Measurements from ENCODE around the gene SLC12A4. TPM values are rescaled to one million over a fixed set of nuclear protein-coding genes. Genes with fewer than 3 reads are reported as not detected.
"Not testable (repeated sequence)": the region's sequence is repeated elsewhere in the genome, so short reads cannot be mapped to it uniquely, and the experiment has no call there.

The SLC12A4 gene
- total RNA-seq, 2 donors from 2014 or later = 19.5 to 24.3 TPM

- Mint-ChIP-seq H3K4me3 (no peak overlapping the region), H3K27me3 (no peaks in the 10 kb centered on the region), H3K4me1 (peaks cover 28% of the 10 kb centered on the region), H3K27ac (peak overlapping the region; percentile 41), H3K36me3 (ENCODE audit: low read depth) (peaks cover 2% of the 10 kb centered on the region)
- ATAC-seq (no peak), DNase-seq (no peak)
- H3K9me3 ChIP-seq (ENCODE audit: control insufficient read depth, low read length, poor library complexity, severe bottlenecking) = no peaks in the 10 kb centered on the region
Measured at GRCh38 chr16:67915831-67916723, 52.4 kb downstream of the SLC12A4 start.

- H3K4me1 Mint-ChIP-seq = peaks cover 27% of the 10 kb centered on the region
- H3K4me3 Mint-ChIP-seq; H3K27ac Mint-ChIP-seq; H3K36me3 Mint-ChIP-seq (ENCODE audit: low read depth); H3K27me3 Mint-ChIP-seq; DNase-seq; ATAC-seq; H3K9me3 ChIP-seq (ENCODE audit: control insufficient read depth, low read length, poor library complexity, severe bottlenecking): not testable (repeated sequence)
Measured at GRCh38 chr16:67915496-67915769, 53.0 kb downstream of the SLC12A4 start.

- peaks cover 2% of the 10 kb centered on the region for H3K36me3 Mint-ChIP-seq (ENCODE audit: low read depth)
- H3K4me3 Mint-ChIP-seq = no peak overlapping the region
- no peaks in the 10 kb centered on the region for H3K9me3 ChIP-seq (ENCODE audit: control insufficient read depth, low read length, poor library complexity, severe bottlenecking)
- ATAC-seq (no peak), DNase-seq (no peak)
- peaks cover 29% of the 10 kb centered on the region for H3K4me1 Mint-ChIP-seq
- H3K27ac Mint-ChIP-seq = no peak overlapping the region
- H3K27me3 Mint-ChIP-seq = no peaks in the 10 kb centered on the region
Measured at GRCh38 chr16:67914758-67915495, 53.5 kb downstream of the SLC12A4 start.

- Mint-ChIP-seq H3K4me1 (peaks cover 18% of the 10 kb centered on the region), H3K36me3 (ENCODE audit: low read depth) (peaks cover 2% of the 10 kb centered on the region), H3K27me3 (no peaks in the 10 kb centered on the region), H3K27ac (peak overlapping the region; percentile 14), H3K4me3 (no peak overlapping the region)
- no peaks in the 10 kb centered on the region for H3K9me3 ChIP-seq (ENCODE audit: control insufficient read depth, low read length, poor library complexity, severe bottlenecking)
- no peak for DNase-seq
- peak; percentile 45 for ATAC-seq
Measured at GRCh38 chr16:67910158-67910557, 58.3 kb downstream of the SLC12A4 start.

- no peak for ATAC-seq
- no peaks in the 10 kb centered on the region for H3K9me3 ChIP-seq (ENCODE audit: control insufficient read depth, low read length, poor library complexity, severe bottlenecking)
- Mint-ChIP-seq H3K4me3 (no peak overlapping the region), H3K36me3 (ENCODE audit: low read depth) (peaks cover 3% of the 10 kb centered on the region), H3K27ac (no peak overlapping the region), H3K4me1 (peaks cover 16% of the 10 kb centered on the region), H3K27me3 (no peaks in the 10 kb centered on the region)
- no peak for DNase-seq
Measured at GRCh38 chr16:67909056-67909742, 59.2 kb downstream of the SLC12A4 start.

GRCh38 chr16:67907397-67908180 is 60.8 kb downstream of the SLC12A4 start:
- no peak for ATAC-seq
- Mint-ChIP-seq H3K27me3 (no peaks in the 10 kb centered on the region), H3K27ac (peak overlapping the region; percentile 74), H3K4me3 (no peak overlapping the region), H3K4me1 (peaks cover 18% of the 10 kb centered on the region), H3K36me3 (ENCODE audit: low read depth) (peaks cover 3% of the 10 kb centered on the region)
- no peaks in the 10 kb centered on the region for H3K9me3 ChIP-seq (ENCODE audit: control insufficient read depth, low read length, poor library complexity, severe bottlenecking)
- DNase-seq = no peak

- H3K4me3 Mint-ChIP-seq = no peak overlapping the region
- peaks cover 18% of the 10 kb centered on the region for H3K4me1 Mint-ChIP-seq
- H3K36me3 Mint-ChIP-seq (ENCODE audit: low read depth) = peaks cover 3% of the 10 kb centered on the region
- ATAC-seq = no peak
- no peak for DNase-seq
- no peaks in the 10 kb centered on the region for H3K9me3 ChIP-seq (ENCODE audit: control insufficient read depth, low read length, poor library complexity, severe bottlenecking)
- H3K27me3 Mint-ChIP-seq = no peaks in the 10 kb centered on the region
- no peak overlapping the region for H3K27ac Mint-ChIP-seq
Measured at GRCh38 chr16:67902831-67903230, 65.6 kb downstream of the SLC12A4 start.

- Mint-ChIP-seq H3K27ac (no peak overlapping the region), H3K27me3 (no peaks in the 10 kb centered on the region), H3K36me3 (ENCODE audit: low read depth) (peaks cover 3% of the 10 kb centered on the region), H3K4me3 (no peak overlapping the region), H3K4me1 (peaks cover 23% of the 10 kb centered on the region)
- ATAC-seq (no peak), DNase-seq (no peak)
- H3K9me3 ChIP-seq (ENCODE audit: control insufficient read depth, low read length, poor library complexity, severe bottlenecking) = no peaks in the 10 kb centered on the region
Measured at GRCh38 chr16:67901734-67902133, 66.7 kb downstream of the SLC12A4 start.

GRCh38 chr16:67897231-67897630 is 71.2 kb downstream of the SLC12A4 start:
- Mint-ChIP-seq H3K36me3 (ENCODE audit: low read depth) (peaks cover 2% of the 10 kb centered on the region), H3K4me1 (peaks cover 30% of the 10 kb centered on the region), H3K27me3 (no peaks in the 10 kb centered on the region), H3K27ac (no peak overlapping the region), H3K4me3 (no peak overlapping the region)
- DNase-seq (no peak), ATAC-seq (no peak)
- H3K9me3 ChIP-seq (ENCODE audit: control insufficient read depth, low read length, poor library complexity, severe bottlenecking) = no peaks in the 10 kb centered on the region

- peak overlapping the region; percentile 93 for H3K27ac Mint-ChIP-seq
- H3K4me1 Mint-ChIP-seq = peaks cover 22% of the 10 kb centered on the region
- H3K36me3 Mint-ChIP-seq (ENCODE audit: low read depth) = peaks cover 2% of the 10 kb centered on the region
- DNase-seq (no peak), ATAC-seq (no peak)
- H3K27me3 Mint-ChIP-seq = no peaks in the 10 kb centered on the region
- H3K4me3 Mint-ChIP-seq = peak overlapping the region; percentile 95
- no peaks in the 10 kb centered on the region for H3K9me3 ChIP-seq (ENCODE audit: control insufficient read depth, low read length, poor library complexity, severe bottlenecking)
Measured at GRCh38 chr16:67893743-67894399, 74.6 kb downstream of the SLC12A4 start.

All from T-helper 17 cell (primary cell).